ENCODE data around the gene SLC35A4. TPM values are rescaled to one million over a fixed set of nuclear protein-coding genes. Genes with fewer than 3 reads are reported as not detected.

SLC35A4 gene, protein sequence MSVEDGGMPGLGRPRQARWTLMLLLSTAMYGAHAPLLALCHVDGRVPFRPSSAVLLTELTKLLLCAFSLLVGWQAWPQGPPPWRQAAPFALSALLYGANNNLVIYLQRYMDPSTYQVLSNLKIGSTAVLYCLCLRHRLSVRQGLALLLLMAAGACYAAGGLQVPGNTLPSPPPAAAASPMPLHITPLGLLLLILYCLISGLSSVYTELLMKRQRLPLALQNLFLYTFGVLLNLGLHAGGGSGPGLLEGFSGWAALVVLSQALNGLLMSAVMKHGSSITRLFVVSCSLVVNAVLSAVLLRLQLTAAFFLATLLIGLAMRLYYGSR
- total RNA-seq, result 10 to 100 TPM; 41.4 to 56.9 (median 52.6) TPM

DNA sequence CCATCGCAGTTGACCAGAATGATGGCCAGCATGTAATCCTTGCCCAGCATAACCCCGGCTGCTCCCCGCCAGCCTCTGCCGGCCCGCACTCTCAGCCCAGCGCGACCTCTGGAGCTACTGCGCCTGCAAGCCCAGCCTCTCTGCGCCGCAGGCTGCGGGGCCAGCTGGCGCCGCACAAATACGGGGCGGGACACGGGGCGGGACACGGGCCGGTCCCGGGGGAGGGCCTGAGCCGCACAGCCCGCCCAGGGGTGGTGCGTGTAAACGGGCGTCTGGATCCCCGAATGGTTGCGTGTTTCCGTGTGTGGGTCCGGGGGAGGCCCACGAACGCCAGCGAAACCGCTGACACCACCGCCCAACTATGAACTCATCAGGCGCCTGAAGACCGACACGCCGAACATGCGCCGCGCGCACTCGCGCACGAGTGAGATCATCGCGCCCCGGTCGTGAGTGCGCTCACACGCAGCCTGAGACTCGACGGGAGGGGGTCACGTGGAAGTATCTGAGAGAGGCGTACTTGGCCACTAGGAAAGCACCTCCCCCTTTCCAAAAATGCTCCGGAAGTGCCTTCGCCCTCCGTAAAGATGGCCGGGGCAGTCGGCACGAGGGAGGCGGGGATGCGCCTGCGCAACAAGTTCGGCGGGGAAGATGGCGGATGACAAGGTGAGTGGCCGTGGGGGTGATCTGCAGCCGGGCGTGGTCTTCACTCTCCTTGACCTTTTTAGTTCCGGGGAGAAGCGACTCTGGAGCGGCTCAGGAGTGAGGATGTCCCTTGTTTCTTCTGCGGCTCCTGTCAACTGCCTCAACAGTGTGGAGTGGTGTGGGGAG lies at the start of gene SLC35A4, which contains the start of gene APBB3:
Gene SLC35A4, plus strand, starts transcription at position 633 of the 828 bp plus-strand sequence. CDS start 2,342 bp downstream, outside the sequence.
Gene APBB3, minus strand, starts transcription at position 403 of the 828 bp plus-strand sequence. Its CDS starts 353 bp downstream, at position 50.
- Histone ChIP-seq H3K4me1 (peaks cover 16 to 72% (median 48%) of the 10 kb centered on the region in 3 donors), H3K27me3 (no peaks in the 10 kb centered on the region), H3K36me3 (peaks cover 8 to 63% (median 14%) of the 10 kb centered on the region in 3 donors), H3K4me3 (peak within 1 kb of the TSS; percentile 62 to 91 (median 78)), H3K27ac (peak within 1 kb of the TSS; percentile 93 to 97 (median 94)), H3K9me3 (no peaks in the 10 kb centered on the region)
- 0 to 1% methylated on average over 16 to 32 of the region's 74 CpGs for WGBS, 2 donors
- intact Hi-C loops (cut with DNase I), result loop anchor here (5.0 kb wide), 1 partner anchor 78 kb away; no protein-coding TSS in a partner anchor
- TF ChIP-seq, protein P1, sequence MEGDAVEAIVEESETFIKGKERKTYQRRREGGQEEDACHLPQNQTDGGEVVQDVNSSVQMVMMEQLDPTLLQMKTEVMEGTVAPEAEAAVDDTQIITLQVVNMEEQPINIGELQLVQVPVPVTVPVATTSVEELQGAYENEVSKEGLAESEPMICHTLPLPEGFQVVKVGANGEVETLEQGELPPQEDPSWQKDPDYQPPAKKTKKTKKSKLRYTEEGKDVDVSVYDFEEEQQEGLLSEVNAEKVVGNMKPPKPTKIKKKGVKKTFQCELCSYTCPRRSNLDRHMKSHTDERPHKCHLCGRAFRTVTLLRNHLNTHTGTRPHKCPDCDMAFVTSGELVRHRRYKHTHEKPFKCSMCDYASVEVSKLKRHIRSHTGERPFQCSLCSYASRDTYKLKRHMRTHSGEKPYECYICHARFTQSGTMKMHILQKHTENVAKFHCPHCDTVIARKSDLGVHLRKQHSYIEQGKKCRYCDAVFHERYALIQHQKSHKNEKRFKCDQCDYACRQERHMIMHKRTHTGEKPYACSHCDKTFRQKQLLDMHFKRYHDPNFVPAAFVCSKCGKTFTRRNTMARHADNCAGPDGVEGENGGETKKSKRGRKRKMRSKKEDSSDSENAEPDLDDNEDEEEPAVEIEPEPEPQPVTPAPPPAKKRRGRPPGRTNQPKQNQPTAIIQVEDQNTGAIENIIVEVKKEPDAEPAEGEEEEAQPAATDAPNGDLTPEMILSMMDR (IDR thresholded peaks at IDR 0.05), result peak in 1 of 6 experiments; percentile 19
- peak in 3 of 4 donors; percentile 83 to 86 (median 84) for TF ChIP-seq POLR2A (IDR thresholded peaks at IDR 0.05)
- peak; percentile 95 for DNase-seq

DNA sequence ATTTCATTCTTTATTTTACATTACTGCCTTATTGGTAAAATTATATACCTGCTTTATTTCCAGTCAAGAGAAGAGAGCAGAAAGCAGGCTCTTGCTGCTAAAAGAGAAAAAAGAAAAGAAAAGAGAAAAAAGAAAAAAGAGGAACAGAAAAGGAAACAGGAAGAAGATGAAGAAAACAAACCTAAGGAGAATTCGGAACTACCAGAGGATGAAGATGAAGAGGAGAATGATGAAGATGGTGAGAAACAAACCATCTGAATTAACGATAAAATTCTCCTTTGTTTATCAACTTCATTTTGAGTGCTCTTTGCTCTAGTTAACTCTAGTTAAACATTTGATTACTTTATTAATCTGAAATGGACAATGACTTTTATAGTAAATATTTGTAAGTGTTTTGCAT lies 40.6 kb upstream of the SLC35A4 start:
- H3K27ac ChIP-seq, result no peak overlapping the region
- no peak for DNase-seq
- WGBS, 2 donors, result 75 to 80% methylated on average over 2 of the region's 2 CpGs
- no peaks in the 10 kb centered on the region for H3K9me3 ChIP-seq
- no peak for TF ChIP-seq POLR2A (IDR thresholded peaks at IDR 0.05)
- TF ChIP-seq, protein P1 (IDR thresholded peaks at IDR 0.05), result no peak
- H3K36me3 ChIP-seq, result peaks cover 15 to 77% (median 19%) of the 10 kb centered on the region in 3 donors
- intact Hi-C loops (cut with DNase I), result no loop called here
- no peak overlapping the region for H3K4me3 ChIP-seq
- no peaks in the 10 kb centered on the region for H3K4me1 ChIP-seq
- H3K27me3 ChIP-seq, result no peaks in the 10 kb centered on the region

DNA sequence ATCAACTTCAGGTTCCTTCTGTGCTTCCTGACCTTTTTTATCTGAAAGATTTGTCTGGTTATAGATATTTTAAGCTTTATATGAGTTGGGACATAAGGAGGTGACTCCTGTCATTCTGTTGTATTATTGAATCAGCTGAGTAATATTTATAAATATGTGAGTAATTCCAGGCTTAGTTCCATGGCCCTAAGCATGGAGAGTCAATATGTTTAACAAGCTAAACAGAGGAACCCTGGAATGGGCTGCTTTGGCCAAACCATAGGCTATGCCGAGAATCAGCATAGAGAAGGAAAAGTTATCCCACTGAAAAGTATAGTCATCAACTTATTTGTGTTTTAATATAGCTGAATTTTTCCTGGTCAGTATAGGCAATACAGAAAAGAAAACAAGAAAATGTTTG lies 24.4 kb upstream of the SLC35A4 start:
- no peaks in the 10 kb centered on the region for H3K27me3 ChIP-seq
- no peak overlapping the region for H3K27ac ChIP-seq
- TF ChIP-seq POLR2A (IDR thresholded peaks at IDR 0.05), result no peak
- TF ChIP-seq, protein P1 (IDR thresholded peaks at IDR 0.05), result no peak
- DNase-seq, result no peak
- no peaks in the 10 kb centered on the region for H3K9me3 ChIP-seq
- peaks cover 11 to 100% (median 53%) of the 10 kb centered on the region in 3 donors for H3K36me3 ChIP-seq
- intact Hi-C loops (cut with DNase I), result no loop called here
- H3K4me3 ChIP-seq, result no peak overlapping the region
- H3K4me1 ChIP-seq, result no peaks in the 10 kb centered on the region
- 94 to 100% methylated on average over 1 of the region's 1 CpG for WGBS, 2 donors

DNA sequence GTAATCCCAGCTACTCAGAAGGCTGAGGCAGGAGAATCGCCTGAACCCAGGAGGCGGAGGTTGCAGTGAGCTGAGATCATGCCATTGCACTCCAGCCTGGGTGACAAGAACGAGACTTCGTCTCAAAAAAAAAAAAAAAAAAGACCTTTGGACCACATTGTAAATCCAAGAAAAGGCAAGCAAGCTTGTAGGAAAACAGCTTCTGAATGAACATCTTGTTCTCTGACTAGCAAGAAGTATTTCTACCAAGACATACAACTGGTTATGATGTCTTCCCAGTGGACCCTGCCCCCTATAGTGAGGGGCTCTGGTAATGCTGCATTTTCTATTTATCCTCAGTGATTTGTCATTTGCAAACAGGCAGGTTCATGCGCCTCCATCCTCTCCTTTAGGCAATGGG lies 21.7 kb upstream of the SLC35A4 start:
- no peak for DNase-seq
- WGBS, 2 donors, result 94 to 100% methylated on average over 1 to 5 of the region's 5 CpGs
- Histone ChIP-seq H3K36me3 (peaks cover 11 to 76% (median 44%) of the 10 kb centered on the region in 3 donors), H3K9me3 (no peaks in the 10 kb centered on the region), H3K4me3 (no peak overlapping the region), H3K27me3 (no peaks in the 10 kb centered on the region), H3K4me1 (peaks cover 11 to 19% (median 14%) of the 10 kb centered on the region in 3 donors), H3K27ac (no peak overlapping the region)
- no peak for TF ChIP-seq POLR2A (IDR thresholded peaks at IDR 0.05)
- TF ChIP-seq, protein P1 (IDR thresholded peaks at IDR 0.05), result no peak
- intact Hi-C loops (cut with DNase I), result no loop called here

Measured in esophagus squamous epithelium (tissue), 5 donors.